Measurements from ENCODE around the gene SOWAHD.
"Not testable (repeated sequence)": the region's sequence is repeated elsewhere in the genome, so short reads cannot be mapped to it uniquely, and the experiment has no call there.

Gene SOWAHD

GRCh38 chrX:119759248-119759766, 919 bp downstream of the SOWAHD start:
- DNase-seq: no peak

DNA sequence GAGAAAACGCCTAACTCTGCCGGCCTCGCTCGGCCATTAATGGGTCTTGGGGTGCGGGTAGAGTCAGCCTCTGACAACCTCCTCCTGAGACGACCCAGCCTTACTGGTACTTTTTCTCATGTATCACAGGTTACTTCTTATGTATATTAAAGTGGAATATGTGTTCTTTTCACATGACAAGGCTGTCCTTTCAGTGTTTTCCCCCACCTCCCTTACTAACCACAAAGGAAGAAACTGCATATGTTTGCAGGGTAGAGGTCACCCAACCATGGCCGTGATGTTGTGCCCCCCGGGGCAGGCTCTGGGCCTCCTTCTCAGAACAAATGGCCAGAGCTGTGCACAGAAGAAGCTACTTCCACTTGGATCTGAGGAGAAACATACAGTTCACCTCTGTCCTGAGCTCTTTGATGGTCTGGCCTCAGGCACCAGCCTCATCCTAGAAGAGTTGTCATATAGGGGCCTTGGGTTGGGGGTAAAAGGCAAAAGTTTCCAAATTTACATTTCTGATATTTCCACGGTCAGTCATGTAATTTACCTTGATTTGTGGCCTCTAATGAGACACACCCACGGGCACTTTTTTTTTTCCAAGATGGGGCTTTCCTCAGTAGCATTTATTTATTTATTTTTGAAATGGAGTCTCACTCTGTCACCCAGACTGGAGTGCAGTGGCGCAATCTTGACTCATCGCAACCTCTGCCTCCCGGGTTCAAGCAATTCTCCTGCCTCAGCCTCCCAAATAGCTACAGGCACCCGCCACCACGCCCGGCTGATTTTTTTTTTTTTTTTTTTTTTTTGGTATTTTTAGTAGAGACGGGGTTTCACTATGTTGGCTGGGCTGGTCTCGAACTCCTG, 1.9 kb downstream of the SOWAHD start:
- no peak for DNase-seq

- DNase-seq: no peak
These were observed 4.3 kb downstream of the SOWAHD start for GRCh38 chrX:119762718-119763117.

- peak; percentile 25 for DNase-seq
These were observed 4.8 kb downstream of the SOWAHD start for GRCh38 chrX:119763181-119763580.

DNA sequence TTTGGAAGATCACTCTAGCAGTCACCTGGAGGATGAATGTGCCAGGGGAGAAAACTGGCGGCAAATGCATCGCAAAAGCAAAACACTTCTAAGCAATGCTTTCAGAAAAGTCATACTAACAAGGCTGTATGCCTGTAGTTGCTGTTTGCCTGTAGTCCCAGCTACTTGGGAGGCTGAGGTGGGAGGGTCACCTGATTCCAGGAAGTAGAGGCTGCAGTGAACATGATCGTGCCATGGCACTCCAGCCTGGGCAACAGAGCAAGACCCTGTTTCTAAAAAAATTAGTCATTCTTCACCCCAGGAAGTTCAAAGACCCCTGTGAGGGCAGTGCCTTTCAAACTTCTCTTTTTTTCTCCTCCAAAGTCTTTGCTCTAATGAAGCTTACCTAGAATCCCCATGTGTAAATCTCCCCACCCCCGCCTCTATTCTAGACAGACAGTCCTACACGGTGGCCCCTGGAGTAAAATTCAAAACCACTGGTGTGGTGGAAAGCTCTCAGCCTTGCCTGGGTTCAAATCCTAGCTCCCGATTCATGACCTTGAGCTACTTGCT, 5.5 kb downstream of the SOWAHD start:
- DNase-seq: no peak

DNA sequence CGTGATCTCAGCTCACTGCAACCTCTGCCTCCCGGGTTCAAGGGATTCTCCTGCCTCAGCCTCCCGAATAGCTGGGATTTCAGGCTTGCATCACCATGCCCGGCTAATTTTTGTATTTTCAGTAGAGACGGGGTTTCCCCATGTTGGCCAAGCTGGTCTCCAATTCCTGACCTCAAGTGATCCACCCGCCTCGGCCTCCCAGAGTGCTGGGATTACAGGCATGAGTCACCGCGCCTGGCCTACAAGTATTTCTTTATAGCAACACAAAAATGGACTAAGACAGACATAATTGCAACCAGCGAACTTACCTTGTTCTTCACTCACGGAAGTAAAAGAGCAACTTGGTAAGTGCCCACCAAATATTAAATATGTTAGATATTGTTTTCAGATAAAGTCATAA, 10.0 kb downstream of the SOWAHD start:
- DNase-seq: peak; percentile 23

GRCh38 chrX:119769388-119769787, 11.0 kb downstream of the SOWAHD start:
- not testable (repeated sequence) for DNase-seq

DNA sequence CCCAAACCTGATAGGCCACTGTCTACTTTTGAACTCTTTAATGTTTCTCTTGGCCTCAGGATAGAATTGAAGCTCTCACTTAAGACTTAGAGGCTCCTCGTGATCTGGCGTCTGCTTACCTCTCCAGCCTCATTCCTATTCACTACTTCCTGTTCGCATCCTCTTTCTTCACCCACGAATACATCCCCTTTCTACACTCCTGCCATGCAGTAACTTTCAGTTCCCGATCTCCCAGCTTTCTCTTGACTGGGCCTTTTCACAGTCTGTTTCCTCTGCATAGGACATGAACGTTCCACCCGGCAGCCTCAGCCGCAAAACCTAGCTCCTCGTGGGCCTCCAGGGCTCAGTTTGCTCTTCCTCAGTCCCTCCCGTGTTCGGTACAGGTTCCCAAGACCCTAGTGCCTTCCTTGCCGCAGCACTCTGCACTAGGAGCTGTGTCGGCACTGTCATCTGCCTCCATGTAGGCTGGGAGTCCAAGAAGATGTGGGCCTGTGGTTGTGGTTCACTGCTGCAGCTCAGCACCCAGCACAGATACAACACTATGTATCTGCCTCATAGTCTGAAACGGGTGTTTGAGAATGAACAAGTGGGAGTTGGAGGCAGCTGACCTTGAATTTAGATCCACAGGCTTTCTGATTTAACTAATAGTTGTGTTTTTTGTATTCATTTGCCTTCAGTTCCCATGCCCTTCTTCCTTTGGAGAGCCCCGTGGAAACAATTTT, 17.3 kb downstream of the SOWAHD start:
- DNase-seq: no peak

DNA sequence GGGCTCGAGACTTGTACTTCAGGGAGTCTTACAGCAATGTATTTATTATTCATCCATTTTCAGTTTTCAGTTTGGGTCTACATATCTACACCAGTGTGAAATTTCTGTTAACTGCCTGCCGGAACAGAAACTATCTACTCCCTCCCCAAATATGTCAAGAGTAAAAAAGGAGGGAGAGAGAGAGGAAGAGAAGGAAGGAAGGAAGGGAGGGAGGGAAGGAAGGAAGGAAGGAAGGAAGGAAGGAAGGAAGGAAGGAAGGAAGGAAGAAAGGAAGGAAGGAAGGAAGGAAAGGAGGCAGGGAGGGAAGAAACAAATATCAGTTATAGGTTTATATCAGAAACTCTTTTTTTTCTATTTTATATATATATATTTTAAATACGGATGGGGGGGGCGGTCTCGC, 20.4 kb downstream of the SOWAHD start:
- no peak for DNase-seq

DNA sequence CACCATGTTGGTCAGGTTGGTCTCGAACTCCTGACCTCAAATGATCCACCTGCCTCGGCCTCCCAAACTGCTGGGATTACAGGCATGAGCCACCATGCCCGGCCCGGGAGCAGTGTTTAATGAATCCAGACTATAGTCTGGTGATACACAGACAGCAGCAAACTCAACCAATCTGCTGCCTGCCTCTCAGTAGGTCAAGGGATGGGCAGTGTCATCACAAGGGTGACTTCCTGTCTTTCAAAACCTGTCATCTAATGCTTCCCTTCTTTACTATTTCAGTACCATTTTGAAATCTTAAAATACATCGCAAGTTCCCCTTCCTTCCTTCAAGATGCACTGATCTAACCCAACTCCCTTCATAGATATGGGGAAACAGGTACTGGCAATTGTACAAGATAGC, 24.6 kb downstream of the SOWAHD start:
- no peak for DNase-seq

GRCh38 chrX:119784747-119785446, 26.5 kb downstream of the SOWAHD start:
- no peak for DNase-seq

GRCh38 chrX:119790977-119791436, 32.6 kb downstream of the SOWAHD start:
- no peak for DNase-seq

DNA sequence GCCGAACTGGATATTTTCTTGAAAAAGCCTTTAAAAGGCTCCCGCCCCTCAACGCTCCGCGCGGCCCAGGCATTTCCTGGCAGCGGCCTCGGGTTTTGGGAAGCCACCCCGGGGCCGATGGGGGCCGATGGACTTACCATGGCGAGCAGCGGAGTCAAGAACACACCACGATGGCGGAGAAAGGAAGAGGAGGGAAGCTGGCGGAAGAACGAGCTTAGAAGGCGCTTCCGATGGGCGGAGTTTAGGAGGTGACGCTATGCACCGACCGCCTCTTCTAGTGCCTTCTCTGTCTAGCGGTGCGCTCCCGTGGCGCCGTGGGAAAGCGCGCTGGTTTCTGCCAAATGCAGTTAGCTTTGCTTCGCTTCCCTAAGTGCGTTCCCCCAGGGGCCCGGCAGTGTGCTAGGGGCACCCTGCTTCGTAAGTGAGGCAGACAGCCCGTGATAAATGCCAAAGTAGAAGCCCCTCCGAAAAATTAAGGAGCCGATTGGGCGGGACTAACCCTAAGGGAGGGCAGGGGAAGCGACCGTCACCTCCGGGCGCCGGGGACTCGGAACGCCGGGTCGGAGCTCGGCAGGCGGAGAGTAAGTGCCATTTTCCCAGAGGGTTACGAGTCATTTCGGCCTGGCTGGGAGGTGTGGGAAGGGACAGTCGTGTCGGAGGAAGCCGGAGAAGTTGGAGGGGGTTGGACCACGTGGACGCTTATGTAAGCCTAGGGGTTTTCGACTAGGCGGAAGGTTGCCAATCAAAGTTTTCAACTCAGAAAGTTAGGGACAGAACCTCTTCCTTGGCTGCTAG, 33.2 kb downstream of the SOWAHD start, which contains the start of gene RPL39:
Gene RPL39, minus strand, starts transcription at position 194 of the 795 bp plus-strand sequence. Its CDS starts 54 bp downstream, at position 140.
- DNase-seq: peak; percentile 60

DNA sequence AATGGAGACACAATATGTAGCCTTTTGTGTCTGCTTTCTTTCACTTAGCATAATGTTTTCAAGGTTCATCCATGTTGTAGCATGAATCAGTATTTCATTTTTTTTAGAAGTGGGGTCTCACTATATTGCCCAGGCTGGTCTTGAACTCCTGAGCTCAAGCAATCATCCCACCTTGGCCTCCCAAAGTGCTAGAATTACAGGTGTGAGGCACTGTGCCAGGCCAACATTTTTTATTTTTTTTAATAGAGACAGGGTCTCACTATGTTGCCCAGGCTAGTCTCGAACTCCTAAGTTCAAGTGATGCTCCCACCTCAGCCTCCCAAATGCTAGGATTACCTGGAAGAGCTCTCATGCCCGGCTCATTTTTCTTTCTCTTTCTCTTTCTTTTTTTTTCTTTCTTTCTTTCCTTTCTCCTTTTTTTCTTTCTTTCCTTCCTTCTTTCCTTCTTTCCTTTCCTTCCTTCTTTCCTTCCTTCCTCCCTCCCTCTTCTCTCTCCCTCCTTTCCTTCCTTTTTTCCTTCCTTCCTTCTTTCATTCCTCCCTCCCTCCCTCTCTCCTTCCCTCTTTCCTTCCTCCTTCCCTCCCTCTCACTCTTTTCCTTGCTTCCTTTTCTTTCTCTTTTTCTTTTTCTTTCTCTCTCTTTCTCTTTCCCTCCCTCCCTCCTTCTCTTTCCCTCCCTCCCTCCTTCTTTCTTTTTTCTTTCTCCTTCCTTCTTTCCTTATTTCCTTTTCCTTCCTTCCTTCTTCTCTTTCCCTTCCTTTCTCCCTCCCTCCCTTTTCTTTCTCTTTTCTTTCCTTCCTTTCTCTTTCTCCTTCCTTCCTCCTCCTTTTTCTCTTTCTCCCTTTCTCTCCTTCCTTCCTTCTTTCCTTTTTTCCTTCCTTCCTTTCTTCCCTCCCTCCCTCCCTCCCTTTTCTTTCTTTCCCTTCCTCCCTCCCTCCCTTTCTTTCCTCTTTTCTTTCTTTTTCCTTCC, 43.1 kb downstream of the SOWAHD start:
- DNase-seq: no peak

DNA sequence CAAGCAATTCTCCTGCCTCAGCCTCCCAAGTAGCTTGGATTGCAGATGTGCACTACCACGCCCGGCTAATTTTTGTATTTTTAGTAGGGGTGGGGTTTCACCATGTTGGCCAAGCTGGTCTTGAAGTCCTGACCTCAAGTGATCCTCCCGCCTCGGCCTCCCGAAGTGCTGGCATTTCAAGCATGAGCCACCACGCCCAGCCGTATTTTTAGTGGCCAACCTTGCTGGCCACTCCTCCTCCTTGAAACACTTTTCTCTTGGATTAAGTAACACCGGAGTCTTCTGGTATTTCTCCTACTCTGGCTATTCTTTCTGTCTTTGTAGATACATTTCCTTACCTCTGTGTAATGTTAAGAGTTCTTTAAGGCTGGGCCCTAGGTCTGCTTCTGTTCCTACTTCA, 44.2 kb downstream of the SOWAHD start:
- no peak for DNase-seq

- not testable (repeated sequence) for DNase-seq
These were observed 50.1 kb downstream of the SOWAHD start for GRCh38 chrX:119808461-119808860.

DNA sequence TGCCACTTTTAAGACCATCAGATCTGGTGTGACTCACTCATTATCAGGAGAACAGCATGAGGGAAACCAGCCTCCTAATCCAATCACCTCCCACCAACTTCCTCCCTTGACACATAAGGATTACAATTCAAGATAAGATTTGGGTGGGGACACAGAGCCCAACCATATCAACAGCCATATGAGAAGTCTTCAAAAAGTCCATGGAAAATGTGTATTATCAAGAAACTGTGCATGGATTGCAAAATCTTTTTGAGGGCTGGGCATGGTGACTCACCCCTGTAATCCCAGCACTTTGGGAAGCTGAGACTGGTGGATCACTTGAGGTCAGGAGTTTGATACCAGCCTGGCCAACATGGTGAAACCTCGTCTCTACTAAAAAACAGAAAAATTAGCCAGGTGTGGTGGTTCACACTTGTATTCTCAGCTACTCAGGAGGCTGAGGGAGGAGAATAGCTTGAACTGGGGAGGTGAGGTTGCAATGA, 50.8 kb downstream of the SOWAHD start:
- no peak for DNase-seq

Measured in T1000 (cell line).